ENCODE data around the gene MGAT5B.

Gene MGAT5B

GRCh38 chr17:76881966-76882365 is 13.8 kb downstream of the MGAT5B start:
- ATAC-seq (no peak), DNase-seq (no peak)
- no peak overlapping the region for H3K4me3 Mint-ChIP-seq
- H3K27me3 Mint-ChIP-seq, result peaks cover 17% of the 10 kb centered on the region
- no peaks in the 10 kb centered on the region for H3K4me1 Mint-ChIP-seq
- no peaks in the 10 kb centered on the region for H3K9me3 Mint-ChIP-seq
- no peak overlapping the region for H3K27ac Mint-ChIP-seq

DNA sequence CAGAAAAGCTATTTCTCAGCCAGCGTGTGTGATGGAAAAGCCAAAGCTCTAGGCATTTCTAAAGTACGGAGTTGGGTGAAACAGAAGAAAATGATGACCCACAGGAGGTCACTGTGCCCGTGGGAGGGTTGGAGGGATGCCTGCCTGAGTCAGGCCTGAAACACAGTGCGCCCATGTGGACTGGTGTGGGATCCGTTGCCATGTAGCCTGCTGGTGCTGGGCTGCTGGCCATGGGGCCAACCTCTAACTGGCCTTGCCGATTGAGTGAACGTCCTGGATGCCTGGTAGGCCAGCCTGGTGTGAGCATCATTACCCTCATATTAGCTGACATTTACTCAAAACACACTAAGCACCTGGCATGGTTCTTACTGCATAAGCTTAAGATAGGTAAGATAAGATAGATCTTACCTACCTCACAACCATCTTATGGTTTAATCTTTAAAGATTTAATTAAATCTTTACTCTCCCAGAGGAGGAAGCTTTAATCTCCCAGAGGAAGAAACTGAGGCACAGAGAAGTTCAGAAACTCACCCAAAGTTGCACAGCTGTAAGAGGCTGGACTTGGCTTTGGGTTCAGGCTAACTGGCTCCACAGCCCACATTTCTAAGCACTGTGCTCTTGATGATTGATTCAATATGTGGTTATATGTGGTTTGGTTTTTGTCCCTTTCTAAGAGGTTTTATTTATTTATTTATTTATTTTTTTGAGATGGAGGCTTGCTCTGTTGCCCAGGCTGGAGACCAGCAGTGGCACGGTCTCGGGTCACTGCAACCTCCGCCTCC is 15.7 kb downstream of the MGAT5B start:
- ATAC-seq (no peak), DNase-seq (no peak)
- peaks cover 10% of the 10 kb centered on the region for H3K27me3 Mint-ChIP-seq
- H3K27ac Mint-ChIP-seq, result no peak overlapping the region
- no peak overlapping the region for H3K4me3 Mint-ChIP-seq
- no peaks in the 10 kb centered on the region for H3K9me3 Mint-ChIP-seq
- H3K4me1 Mint-ChIP-seq, result no peaks in the 10 kb centered on the region

DNA sequence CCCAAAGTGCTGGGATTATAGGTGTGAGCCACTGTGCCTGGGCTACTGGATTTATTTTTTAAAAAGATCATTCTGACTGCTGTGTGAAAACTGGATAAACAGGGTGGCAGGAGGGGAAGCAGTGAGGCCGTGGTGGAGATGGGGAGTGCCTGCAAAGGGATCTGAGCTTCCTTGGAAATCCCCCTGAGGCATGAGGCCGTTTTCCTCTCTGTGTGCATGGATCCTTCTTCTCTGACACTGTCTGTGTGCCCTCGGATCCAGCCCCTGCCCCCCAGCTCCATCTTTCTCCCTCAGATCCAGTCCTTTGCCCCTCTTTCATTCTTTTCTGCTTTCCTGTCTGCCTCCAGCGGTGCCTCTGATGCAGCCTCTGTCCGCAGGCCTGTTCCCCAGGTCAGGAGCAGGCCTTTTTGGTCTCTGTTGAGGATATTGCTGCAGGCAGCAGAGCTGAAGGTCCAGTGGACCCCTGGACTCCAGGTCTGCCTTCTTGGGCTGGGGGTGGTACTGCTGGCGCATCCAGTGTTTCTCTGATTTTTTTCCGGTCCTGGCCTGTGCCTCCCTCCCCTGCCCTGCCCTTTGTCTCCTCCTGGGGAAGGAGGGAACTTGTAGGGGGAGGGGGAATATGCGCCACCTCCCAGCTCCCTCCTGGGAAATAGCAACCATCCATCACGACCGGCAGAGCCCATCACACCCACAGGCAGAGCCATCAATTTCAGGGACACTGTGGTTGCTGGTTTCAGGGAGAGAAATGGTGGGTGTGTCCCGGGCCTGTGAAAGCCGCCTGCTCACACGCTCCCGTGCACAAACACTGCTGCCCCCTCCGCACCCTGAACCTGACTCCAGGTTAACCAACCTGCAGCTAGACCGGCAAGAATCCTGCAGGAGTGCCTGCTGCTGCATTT is 17.0 kb downstream of the MGAT5B start:
- Mint-ChIP-seq H3K9me3 (no peaks in the 10 kb centered on the region), H3K4me3 (no peak overlapping the region), H3K4me1 (no peaks in the 10 kb centered on the region), H3K27ac (peak overlapping the region in 1 of 2 donors; percentile 16), H3K27me3 (peaks cover 10% of the 10 kb centered on the region)
- DNase-seq, result no peak
- ATAC-seq, result no peak

GRCh38 chr17:76885894-76886290 is 17.7 kb downstream of the MGAT5B start:
- Mint-ChIP-seq H3K27ac (no peak overlapping the region), H3K4me3 (no peak overlapping the region), H3K4me1 (no peaks in the 10 kb centered on the region), H3K27me3 (peaks cover 4% of the 10 kb centered on the region), H3K9me3 (no peaks in the 10 kb centered on the region)
- no peak for DNase-seq
- ATAC-seq, result no peak

DNA sequence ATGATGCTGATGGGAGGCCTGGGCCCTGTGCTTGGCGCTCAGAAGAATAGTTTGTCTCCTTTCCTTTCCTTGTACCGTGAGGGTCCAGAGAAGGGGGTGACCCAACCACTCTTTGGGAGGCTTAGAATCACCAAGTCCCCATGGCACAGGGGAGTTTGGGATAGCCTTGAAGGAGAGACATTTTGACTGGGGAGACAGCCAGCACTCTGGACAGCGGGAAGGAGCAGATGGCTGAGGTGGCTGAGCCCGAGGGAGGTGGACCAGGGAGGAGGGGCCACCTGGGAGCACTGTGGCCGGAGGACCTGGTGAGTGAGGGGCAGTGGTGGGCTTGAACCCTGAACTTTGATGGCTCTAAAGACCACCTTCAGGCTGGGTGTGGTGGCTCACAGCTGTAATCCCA is 18.2 kb downstream of the MGAT5B start:
- no peak for ATAC-seq
- H3K4me1 Mint-ChIP-seq, result no peaks in the 10 kb centered on the region
- no peak overlapping the region for H3K27ac Mint-ChIP-seq
- H3K4me3 Mint-ChIP-seq, result no peak overlapping the region
- no peaks in the 10 kb centered on the region for H3K27me3 Mint-ChIP-seq
- DNase-seq, result no peak
- H3K9me3 Mint-ChIP-seq, result no peaks in the 10 kb centered on the region

DNA sequence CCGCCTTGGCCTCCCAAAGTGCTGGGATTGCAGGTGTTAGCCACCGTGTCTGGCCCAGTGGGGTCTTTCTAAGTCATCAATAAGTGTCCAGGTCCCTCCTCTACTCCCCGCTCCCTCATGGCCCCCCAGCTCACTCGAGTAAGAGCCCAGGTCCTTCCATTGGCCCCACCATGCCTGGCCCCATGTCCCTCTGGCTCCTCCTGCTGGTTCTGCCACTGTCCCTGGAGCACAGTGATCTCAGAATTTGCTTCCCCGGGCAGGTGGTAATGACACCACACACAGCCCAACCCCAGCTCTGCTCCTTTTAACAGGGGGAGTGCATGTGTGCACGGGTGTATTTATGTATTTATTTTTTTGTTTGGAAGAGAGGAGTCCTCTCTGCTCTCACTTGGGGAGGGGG is 19.6 kb downstream of the MGAT5B start:
- Mint-ChIP-seq H3K27me3 (no peaks in the 10 kb centered on the region), H3K27ac (no peak overlapping the region), H3K4me1 (no peaks in the 10 kb centered on the region), H3K9me3 (no peaks in the 10 kb centered on the region), H3K4me3 (no peak overlapping the region)
- no peak for ATAC-seq
- DNase-seq, result no peak

- Mint-ChIP-seq H3K4me1 (no peaks in the 10 kb centered on the region), H3K4me3 (no peak overlapping the region), H3K27ac (no peak overlapping the region), H3K27me3 (no peaks in the 10 kb centered on the region), H3K9me3 (no peaks in the 10 kb centered on the region)
- no peak for ATAC-seq
- DNase-seq, result no peak
Observed at GRCh38 chr17:76888661-76889060, 20.5 kb downstream of the MGAT5B start.

DNA sequence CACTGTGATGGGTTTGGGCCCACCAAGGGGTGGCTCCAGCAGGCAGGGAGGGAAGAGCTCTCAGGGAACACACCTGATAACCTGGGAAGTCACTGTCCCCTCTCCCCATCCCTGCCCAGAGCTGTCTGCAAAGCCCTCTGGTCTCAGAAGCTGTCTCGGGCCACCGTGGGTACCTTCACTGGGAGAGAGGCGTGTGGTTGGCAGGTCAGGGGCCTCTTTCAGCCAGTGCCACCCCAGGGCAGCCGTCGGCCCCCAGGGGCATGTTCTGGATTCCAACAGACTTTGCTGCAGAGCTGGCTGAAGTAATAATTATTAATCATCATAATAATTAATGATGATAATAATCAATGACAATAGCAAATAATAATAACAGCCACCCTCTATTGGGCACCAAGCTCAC is 21.1 kb downstream of the MGAT5B start:
- H3K4me1 Mint-ChIP-seq, result no peaks in the 10 kb centered on the region
- no peaks in the 10 kb centered on the region for H3K27me3 Mint-ChIP-seq
- no peak overlapping the region for H3K27ac Mint-ChIP-seq
- DNase-seq, result no peak
- no peak overlapping the region for H3K4me3 Mint-ChIP-seq
- ATAC-seq, result no peak
- no peaks in the 10 kb centered on the region for H3K9me3 Mint-ChIP-seq

- no peak for ATAC-seq
- H3K27ac Mint-ChIP-seq, result peak overlapping the region in 1 of 2 donors; percentile 74
- DNase-seq, result no peak
- no peaks in the 10 kb centered on the region for H3K27me3 Mint-ChIP-seq
- no peaks in the 10 kb centered on the region for H3K9me3 Mint-ChIP-seq
- H3K4me1 Mint-ChIP-seq, result no peaks in the 10 kb centered on the region
- no peak overlapping the region for H3K4me3 Mint-ChIP-seq
Observed at GRCh38 chr17:76892329-76892728, 24.1 kb downstream of the MGAT5B start.

DNA sequence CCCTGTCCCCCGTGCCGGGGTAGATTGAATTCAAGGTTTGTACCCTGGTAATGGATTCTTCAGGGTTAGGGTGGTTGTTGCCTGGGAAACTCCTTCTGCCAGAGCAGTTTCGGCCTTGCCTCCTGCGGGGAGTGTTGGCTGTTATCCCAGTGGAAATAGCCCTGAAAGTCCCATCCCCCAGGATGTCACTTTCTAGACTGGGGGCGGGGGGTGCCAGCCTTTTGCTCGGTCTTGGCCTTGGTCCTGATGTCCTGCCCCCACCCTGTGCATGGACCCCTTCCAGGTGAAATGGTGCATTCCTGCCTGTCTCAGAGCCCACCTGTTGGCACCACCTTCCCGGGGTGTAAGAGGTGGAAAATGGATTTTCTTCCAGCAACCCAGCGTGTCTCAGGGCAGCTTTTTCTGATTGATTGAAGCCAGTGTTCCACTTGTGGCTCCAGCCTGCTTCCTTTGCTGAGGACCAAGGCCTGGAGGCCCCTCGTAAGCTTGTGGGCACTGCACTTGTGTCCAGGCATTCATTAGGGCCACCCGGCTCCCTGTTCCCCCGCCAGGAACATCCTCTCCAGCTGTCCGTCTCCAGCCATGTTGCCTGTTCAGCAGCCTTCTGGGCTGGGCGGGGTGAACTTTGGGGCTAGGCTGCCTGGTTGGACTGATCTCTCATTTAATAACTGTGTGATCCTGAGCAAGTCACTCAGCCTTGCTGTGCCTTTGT is 25.6 kb downstream of the MGAT5B start:
- Mint-ChIP-seq H3K27me3 (no peaks in the 10 kb centered on the region), H3K9me3 (no peaks in the 10 kb centered on the region), H3K4me1 (no peaks in the 10 kb centered on the region), H3K27ac (no peak overlapping the region), H3K4me3 (no peak overlapping the region)
- ATAC-seq, result no peak
- no peak for DNase-seq

- no peak for ATAC-seq
- Mint-ChIP-seq H3K9me3 (no peaks in the 10 kb centered on the region), H3K27me3 (no peaks in the 10 kb centered on the region), H3K27ac (no peak overlapping the region), H3K4me3 (no peak overlapping the region), H3K4me1 (no peaks in the 10 kb centered on the region)
- DNase-seq, result no peak
Observed at GRCh38 chr17:76894842-76895241, 26.6 kb downstream of the MGAT5B start.

GRCh38 chr17:76897023-76897422 is 28.8 kb downstream of the MGAT5B start:
- no peak overlapping the region for H3K4me3 Mint-ChIP-seq
- no peaks in the 10 kb centered on the region for H3K27me3 Mint-ChIP-seq
- no peaks in the 10 kb centered on the region for H3K4me1 Mint-ChIP-seq
- ATAC-seq (no peak), DNase-seq (no peak)
- no peaks in the 10 kb centered on the region for H3K9me3 Mint-ChIP-seq
- peak overlapping the region in 1 of 2 donors; percentile 40 for H3K27ac Mint-ChIP-seq

GRCh38 chr17:76899414-76899813 is 31.2 kb downstream of the MGAT5B start:
- Mint-ChIP-seq H3K27ac (peak overlapping the region in 1 of 2 donors; percentile 13), H3K27me3 (no peaks in the 10 kb centered on the region), H3K9me3 (no peaks in the 10 kb centered on the region), H3K4me1 (no peaks in the 10 kb centered on the region), H3K4me3 (no peak overlapping the region)
- DNase-seq, result no peak
- no peak for ATAC-seq

DNA sequence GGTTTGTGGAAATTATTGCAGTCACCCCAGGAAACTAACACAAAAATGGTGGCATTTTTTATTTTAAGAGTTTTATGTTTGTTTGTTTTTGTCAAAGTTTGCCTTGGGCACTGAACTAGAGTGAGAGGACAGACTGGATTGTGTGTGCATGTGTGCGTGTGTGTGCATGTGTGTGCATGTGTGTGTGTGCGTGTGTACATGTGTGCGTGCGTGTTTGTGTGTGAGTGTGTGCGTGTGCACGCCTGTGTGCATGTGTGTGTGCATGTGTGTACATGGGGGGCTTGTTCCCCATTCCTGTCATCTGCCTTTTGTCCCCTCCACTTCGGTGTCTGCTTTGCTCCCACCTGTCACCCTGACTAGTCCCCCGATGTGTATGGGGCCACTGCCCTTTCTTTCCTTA is 32.5 kb downstream of the MGAT5B start:
- no peaks in the 10 kb centered on the region for H3K9me3 Mint-ChIP-seq
- no peak for ATAC-seq

DNA sequence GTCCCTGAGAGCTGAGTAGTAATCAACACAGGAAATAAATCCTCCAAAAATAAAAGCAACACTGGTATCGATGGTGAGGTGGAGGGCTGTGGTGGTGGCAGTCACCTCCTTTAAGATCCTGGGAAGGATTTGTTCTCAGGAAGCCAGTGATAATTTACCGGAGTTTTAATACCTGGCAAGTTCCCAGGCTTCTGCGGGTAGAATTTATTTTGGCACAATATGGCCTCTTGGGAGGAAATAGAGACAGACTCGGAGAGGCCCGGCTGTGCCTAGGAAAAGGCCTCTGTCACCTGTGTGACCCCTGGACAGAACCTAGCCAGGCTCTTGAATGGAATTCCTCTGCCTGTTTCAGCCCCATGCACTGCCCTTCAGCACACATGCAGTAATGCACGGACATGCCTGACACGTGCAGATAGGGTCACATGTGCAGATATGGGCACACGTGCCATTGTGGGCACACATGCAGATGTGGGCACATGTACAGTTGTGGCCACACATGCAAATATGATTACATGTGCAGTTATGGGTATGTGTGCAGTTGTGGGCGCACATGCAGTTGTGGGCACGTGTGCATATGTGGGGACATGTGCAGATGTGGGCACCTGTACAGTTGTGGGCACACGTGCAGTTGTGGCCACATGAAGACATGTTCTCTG is 33.5 kb downstream of the MGAT5B start:
- Mint-ChIP-seq H3K4me1 (no peaks in the 10 kb centered on the region), H3K4me3 (no peak overlapping the region), H3K9me3 (no peaks in the 10 kb centered on the region), H3K27me3 (no peaks in the 10 kb centered on the region), H3K27ac (no peak overlapping the region)
- DNase-seq (no peak), ATAC-seq (no peak)

More for the DNA sequence above, 32.5 kb downstream of the MGAT5B start:
- no peaks in the 10 kb centered on the region for H3K27me3 Mint-ChIP-seq
- DNase-seq, result no peak
- H3K4me3 Mint-ChIP-seq, result no peak overlapping the region
- H3K27ac Mint-ChIP-seq, result no peak overlapping the region
- H3K4me1 Mint-ChIP-seq, result no peaks in the 10 kb centered on the region
